ENCODE results near the gene ZNF85.

DNA sequence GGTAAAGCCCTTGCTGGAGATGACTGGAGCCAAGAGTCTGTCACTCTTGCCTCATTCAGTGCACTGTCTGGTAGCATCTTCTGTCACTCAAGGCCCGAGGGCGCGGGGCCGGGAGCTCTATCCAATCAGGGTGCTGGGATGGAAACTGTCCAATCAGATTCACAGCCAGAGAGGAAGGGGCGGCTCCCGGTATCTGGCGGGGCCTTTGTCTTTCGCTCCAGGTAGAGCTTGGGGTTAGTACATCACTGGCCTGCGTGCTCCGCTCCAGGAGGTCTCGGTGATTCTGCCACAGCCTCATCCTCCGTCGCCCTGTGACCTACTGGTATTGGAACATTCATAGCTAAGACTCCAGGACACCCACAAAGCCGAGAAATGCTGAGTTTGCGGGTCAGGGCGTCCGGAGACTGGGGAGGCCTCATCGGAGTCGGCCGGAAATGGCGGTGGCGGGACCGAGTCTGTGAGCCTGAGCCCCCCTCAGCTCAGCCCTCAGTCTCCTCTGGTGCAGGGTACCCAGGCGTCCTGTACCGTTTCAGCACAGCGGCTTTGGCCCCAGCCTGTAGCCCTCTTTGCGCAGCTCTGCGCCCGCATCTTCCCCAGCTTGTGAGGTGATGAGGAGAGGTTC is 76.8 kb downstream of the ZNF85 start:
- TF ChIP-seq EZH2 (IDR thresholded peaks at IDR 0.05), result no peak
- no peak for TF ChIP-seq POLR2AphosphoS5 (IDR thresholded peaks at IDR 0.05; ENCODE audit: borderline replicate concordance, low read depth, low read length)
- TF ChIP-seq FOXP2 (optimal IDR thresholded peaks at IDR 0.05; ENCODE audit: control extremely low read depth, extremely low read length, insufficient read depth), result no peak
